GM10847 (cell line): ENCODE data around the gene CCDC73.

Source experiments
- POLR2A ChIP-seq: IDR thresholded peaks from 2 replicates; pipeline ENCODE4 v1.6.1; 2011; ENCODE audit not compliant: insufficient read length; ENCODE audit errors: extremely low read depth

CCDC73 gene

GRCh38 chr11:32574421-32574820 is 220.0 kb downstream of the CCDC73 start:
- TF ChIP-seq POLR2A, result no peak

- no peak for TF ChIP-seq POLR2A
Observed at GRCh38 chr11:32573228-32573627, 221.2 kb downstream of the CCDC73 start.

DNA sequence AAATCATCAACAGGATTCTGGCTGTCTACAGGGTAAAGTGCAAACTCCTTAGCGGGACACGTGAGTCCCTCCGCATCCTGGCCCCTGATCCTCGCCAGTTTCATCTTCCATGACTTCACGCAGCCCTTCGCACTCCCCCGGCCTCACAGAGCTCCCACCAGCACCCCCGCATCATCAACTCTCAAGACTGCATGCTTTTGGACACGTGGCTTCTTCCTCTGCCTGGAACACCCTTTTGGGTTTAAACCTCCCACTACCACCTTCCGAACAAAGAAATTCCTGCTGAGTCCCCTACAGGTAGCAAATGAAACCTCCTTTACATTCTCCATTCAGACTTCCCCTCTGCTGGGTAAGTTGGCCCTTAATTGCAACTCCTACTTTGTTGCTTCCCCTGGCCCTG is 223.4 kb downstream of the CCDC73 start:
- no peak for TF ChIP-seq POLR2A

- no peak for TF ChIP-seq POLR2A
Observed at GRCh38 chr11:32569313-32569881, 225.1 kb downstream of the CCDC73 start.

GRCh38 chr11:32567154-32567553 is 227.3 kb downstream of the CCDC73 start:
- TF ChIP-seq POLR2A, result no peak

DNA sequence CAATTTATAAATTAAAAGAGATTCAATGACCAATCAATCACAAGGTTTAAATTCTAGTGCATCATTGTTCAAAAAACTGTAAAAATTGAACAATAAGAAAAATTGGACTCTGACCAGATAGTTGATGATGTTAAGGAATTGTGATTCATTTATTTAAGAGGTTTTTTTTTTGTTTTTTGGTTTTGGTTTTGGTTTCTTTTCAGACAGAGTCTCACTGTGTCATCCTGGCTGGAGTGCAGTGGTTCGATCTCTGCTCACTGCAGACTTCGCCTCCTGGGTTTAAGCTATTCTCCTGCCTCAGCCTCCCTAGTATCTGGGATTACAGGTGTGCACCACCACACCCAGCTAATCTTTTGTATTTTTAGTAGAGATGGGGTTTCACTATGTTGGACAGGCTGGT is 227.9 kb downstream of the CCDC73 start:
- TF ChIP-seq POLR2A, result no peak

DNA sequence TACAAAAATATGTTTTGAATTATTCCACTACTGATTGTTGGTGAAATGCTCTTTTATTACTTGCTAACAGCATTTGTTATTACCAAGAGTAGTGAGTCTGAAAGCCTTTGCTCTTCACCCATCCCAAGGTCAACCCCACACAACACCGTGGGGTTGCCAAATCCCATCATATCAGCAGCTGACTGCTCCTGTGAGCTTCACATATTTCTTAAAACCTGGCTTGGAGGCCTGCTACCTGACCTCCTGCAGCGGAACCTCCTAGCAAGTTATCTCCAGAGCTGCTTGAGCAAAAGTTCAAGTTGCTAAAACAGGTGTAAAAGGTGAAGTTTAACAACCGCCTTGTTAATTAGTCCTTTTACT is 230.9 kb downstream of the CCDC73 start:
- TF ChIP-seq POLR2A, result no peak

- TF ChIP-seq POLR2A, result no peak
Observed at GRCh38 chr11:32562839-32563599, 231.4 kb downstream of the CCDC73 start.

GRCh38 chr11:32561835-32562234 is 232.6 kb downstream of the CCDC73 start:
- no peak for TF ChIP-seq POLR2A

DNA sequence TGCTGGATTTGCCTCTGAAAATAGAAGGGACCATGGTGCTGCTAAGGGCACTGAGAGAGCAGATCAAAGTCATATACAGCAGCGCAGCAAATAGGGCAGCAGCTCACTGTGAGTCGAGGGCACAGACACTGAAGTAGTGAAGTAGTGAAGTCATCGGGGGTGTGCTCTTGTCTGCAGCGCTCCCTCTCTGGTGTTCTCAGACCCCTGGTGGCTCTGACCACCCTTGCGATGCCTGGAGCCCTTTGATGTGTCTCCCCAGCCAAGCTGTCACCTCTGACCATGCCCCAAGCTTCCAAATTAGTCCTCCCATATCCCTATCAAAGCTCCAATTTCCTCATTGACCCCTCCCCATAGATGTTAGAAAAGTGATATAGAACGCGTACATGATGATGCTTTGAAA is 238.6 kb downstream of the CCDC73 start:
- TF ChIP-seq POLR2A, result no peak

DNA sequence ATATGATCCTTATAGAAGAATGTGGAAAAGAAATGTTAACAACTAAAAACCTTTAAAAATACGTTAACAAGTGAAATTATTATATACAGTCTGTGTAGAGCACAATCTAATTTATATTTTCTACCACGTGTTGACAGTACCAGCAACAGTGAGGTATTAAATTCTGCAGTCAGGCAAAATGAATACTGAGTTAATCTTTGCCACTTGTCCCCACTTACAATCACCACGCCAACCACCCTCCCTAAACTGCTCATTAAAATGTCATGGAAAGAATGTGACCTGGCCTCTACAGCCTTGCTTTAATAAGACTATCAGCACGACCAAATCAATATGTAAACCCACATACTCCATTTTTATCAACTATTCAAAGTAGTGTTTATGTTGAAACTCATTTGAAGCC is 239.4 kb downstream of the CCDC73 start:
- TF ChIP-seq POLR2A, result no peak
